GM19043 (cell line): ENCODE measurements around the gene NAP1L5.

ENCODE experiments used
- ATAC-seq: cut with Tn5 transposase; IDR thresholded peaks from one replicate; pipeline ENCODE4 v1.9.1; 2021; ENCODE audit warnings: low read depth; ENCODE audit not compliant: unreplicated experiment

Gene NAP1L5

DNA sequence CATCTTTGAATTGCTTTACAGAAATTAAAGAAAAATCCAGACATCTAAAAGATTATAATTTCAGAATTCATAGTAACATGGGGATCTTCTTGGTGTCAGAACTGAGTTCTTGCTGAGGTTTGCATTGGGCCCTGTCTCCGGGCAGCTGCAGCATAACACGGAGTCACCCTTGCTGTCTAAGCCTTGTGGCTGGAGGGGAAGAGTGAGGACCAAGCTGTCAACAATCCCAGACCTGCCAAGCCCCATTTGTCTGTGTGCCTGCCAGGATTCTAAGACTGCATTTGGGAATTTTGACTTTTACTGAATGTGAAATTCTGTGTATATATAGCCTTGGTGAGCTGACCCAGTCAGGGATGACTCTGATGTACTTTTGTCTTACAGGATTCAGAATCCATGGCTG lies 25.2 kb upstream of the NAP1L5 start:
- no peak for ATAC-seq

DNA sequence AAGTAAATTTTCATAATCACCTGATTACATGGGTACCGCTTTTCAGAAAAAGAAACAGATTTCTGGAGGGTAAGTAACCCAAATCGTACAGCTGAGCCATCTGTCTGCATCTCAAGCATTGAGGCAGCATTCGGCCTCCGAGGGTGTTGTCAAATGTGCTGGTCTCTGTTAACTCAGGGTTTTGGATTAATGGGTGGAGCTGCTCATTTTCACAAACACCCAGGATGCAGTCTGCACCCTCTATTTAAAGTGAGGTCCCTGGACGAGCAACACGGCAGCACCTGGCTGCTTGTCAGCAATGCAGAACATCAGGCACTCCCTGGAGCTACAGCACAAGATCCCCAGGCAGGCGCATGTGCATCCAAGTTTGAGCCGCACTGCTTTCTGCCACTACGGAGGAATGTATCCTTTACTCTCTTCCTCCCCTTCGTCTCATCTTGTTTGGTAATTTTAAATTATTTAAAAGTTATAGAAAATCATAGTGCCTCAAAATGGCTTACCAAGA lies 24.7 kb upstream of the NAP1L5 start:
- no peak for ATAC-seq

DNA sequence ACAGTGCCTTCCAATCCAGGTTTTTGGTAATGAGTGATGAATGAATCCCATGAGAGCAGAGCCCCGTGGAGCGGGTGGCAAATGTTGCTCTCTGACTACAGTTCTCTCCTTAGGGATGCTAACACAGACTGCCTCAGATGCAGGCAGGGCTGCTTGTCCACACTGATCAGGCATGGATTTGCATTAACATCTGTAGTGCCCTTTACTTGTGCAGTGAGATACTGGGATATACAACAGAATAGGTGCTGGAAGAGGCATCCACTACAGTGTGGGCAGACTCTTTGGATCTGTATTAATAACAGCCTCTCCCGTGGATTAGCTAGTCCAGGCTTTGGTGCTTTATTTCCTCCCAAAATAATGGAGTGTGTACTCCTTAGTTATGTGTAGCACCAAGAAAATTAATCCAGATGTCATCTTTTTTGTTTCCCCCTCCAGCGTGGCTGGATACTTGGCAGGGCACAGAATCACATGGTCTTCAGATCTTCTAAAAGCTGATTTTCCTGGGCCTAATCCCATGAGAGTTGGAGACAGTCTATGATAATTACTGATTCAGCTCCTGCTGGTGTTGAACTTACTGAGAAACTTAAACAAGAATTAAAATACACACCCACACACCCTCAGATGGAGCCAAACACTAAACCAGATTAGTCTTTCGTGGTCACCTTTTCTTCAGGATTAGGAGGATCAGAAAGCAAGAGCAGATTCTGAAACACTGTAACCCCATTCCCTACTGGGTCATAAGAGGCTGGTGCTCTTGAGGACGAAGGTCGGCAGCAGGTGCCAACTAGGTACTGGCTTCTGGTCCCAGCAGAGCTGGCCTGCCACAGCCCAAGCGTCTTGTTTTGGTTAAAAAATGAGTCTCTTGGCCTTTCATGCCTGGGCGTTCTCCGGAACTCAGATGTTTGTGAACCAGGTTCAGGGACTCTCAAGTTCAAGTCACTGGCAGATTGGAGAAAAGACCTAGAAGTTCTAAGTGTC lies 23.1 kb upstream of the NAP1L5 start:
- ATAC-seq: no peak

DNA sequence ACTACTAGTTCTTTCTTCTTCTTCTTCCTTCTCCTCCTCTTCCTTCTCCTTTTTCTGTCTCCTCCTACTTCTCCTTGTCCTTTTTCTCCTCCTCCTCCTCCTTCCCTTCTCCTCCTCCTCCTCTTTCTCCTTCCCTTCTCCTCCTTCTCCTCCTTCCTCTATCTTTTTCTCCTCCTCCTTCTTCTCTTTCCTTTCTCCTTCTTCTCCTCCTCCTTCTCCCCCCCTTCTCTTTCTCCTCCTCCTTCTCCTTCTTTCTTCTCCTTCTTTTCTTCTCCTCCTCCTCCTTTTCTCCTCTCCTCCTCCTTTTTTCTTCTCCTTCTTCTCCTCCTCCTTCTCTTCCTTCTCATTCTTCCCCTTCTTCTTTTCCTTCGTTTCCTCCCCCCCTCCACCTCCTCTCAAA lies 21.8 kb upstream of the NAP1L5 start:
- no peak for ATAC-seq

DNA sequence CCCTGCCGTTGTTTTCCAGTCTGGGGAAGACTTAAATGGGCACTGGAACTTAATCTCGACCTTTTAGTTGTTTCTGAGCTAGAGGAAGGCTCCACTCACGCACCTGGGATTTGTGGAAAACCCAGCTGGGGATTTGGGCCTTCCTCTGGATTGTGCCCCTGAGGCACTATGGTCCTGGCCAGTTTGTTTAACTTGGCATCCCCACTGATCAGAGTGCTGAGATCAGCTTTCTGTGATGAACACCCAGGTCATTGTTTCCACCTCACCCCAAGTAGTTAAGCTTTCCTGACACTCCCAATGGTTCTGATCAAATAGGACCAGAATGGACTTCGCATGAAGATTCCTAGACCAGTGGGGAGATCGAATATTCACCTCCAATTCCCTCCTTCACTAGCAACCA lies 20.5 kb upstream of the NAP1L5 start:
- no peak for ATAC-seq

DNA sequence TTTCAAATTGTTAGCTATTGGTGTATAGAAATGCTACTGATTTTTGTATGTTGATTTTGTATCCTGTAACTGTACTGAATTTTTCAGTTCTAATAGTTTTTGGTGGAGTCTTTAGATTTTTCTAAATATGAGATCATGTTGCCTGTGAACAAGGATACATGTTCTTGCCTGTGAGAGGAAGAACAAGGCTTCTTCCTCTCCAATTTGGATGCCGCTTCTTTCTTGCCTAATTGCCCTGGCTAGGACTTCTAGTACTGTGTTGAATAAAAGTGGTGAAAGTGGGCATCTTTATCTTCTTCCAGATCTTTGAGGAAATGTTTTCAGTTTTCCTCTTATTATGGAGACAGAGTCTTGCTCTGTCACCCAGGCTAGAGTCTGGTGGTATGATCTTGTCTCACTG lies 16.2 kb upstream of the NAP1L5 start:
- no peak for ATAC-seq

DNA sequence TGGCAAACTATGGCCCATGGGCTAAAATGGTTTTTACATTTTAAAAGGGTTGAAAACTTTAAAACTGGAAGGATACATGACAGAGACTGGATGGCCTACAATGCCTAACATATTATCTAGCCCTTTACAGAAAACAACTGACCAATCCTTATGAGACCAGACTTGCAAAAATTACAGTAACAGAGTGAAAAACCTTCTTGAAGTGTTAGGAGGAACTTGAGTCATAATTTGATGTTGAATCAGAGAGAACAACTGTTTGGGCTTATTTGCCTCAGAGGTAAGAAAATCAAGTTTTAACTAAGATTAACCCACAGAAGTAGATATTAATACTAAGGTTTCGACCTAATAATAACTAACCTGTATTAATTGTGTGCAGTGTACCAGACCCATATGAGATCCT lies 12.4 kb upstream of the NAP1L5 start:
- ATAC-seq: no peak

DNA sequence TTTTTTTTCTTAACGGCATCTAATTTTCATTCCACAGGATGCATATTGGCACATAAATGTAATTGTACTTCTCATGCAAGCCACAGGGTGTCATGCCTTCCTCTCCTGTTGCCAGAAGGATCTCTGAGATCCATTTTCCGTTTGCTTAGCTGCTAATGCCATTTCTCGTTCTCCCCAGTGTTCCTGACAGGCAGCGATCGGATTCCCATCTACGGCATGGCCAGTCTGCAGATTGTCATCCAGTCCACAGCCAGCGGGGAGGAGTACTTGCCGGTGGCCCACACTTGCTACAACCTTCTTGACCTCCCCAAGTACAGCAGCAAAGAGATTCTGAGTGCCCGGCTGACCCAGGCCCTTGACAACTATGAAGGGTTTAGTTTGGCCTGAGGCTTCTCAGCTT lies 8.9 kb upstream of the NAP1L5 start:
- ATAC-seq: no peak

DNA sequence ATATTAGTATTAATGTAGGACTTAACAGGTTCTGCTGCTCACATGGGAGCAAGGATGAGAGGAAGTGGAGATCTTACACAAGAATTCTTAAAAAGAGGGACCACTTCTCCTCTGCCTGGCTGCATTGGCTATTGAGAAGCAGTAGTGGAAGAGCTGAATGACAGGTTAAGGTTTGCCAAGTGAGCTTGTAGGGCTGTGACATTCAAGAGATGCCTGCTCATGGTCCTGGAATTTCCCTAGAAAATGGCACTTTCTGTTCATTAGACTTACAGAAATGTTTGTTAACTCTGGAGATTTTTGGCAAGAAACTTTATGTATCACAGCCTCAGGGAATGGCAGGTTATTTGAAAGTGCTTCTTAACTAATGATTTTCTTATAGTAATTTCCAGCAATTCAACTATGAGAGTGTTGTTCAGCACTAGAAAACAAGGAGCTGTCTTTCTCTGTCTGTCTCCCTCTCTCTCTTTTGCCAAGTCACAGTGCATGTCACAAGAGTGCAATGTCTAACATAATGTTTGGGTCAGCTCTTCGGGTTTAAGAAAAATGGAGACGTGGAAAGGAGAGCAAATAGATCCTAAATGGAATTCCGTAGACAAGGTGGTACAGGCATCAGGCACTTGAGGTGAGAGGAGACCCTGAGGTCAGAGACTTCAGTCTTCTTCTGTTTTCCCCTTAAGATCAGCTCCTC lies 8.3 kb upstream of the NAP1L5 start:
- no peak for ATAC-seq

DNA sequence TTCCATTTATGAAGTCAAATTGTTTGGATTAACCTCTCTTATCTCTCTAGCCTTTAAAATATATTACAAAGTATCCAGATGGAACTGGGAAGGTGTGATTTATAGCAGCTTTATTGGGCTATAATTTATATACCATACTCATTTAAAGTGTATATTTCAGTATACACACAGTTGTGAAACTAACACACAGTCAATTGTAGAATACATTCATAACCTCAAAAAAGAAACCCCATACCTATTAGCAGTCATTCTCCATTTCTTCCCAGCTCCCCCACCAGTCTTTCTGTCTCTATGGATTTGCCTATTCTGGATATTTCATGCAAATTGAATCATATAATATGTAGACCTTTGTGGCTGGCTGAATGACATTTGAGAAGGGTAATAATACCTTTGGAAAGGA lies 7.6 kb upstream of the NAP1L5 start:
- ATAC-seq: no peak

DNA sequence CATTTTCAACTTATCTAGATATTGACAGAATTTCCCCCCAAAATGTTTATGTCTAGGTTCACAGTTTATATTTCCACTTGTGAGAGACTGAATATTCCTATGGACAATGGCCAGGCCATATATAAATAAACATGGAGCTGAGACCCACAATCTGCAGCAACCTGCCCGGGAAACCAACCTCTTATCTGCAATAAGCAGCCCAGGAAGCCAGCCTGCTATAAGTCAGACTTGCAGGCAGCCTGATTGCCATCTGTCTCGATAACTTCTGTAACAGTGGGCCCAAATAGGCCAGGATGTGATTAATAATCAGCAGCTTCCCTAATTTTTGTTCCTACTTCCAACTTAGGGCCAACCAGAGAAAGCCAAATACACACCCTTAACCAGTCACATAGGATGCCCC lies 5.2 kb upstream of the NAP1L5 start:
- ATAC-seq: no peak

DNA sequence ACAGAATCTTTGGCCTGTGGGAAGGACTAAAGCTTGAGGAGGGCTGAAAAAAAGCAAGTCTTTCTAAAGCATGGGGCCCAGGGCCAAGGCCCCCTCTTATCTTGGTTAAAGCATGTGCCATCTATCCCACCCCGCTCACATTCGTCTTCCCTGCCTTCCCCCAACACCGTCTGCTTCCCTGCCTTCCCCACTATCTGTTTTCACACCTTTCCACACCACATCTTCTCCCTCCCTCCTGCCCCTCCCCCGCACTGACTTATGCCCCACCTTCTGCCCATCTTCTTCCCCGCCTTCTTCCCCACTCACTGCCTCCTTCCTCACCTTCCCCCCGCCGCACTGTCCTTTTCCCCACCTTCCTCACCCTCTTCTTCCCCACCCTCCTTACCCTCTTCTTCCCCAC lies 890 bp upstream of the NAP1L5 start:
- no peak for ATAC-seq

DNA sequence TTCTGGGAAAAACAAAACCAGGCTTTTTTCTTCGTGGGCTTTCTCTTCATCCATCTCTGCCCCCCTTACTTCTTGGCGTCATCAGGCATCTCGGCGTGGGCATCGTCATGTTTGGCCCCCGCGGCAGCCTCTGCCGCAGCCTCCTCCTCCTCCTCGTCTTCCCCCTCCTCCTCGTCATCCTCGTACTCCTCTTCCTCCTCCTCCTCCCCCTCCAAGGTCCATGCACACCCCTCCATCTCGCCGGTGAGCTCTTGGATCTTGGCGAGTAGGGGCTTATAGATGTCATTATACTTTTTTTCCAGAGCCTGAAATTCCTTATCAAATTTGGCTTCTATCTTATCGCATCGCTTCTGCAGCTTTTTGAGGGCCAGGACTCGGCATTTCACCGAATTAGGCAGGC lies 488 bp downstream of the NAP1L5 start:
- ATAC-seq: no peak

DNA sequence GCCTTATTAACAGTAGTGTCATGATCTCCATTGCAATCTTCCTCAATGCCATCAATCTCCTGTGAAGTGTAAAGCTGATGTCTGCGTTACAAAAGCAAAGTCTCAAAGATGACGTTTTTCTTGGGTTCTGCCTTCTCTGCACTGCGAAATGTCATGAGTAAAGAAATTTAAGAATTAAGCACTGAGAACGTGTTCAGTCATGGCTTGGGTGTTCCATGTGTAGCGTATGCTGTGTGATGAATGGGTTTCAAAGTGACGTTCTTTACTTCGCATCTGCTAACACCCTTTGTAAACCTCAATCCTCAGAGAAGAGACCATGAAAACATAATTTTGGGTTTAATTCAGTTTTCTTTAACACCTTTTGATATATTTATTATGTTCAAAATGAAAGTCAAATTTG lies 999 bp downstream of the NAP1L5 start:
- ATAC-seq: no peak

DNA sequence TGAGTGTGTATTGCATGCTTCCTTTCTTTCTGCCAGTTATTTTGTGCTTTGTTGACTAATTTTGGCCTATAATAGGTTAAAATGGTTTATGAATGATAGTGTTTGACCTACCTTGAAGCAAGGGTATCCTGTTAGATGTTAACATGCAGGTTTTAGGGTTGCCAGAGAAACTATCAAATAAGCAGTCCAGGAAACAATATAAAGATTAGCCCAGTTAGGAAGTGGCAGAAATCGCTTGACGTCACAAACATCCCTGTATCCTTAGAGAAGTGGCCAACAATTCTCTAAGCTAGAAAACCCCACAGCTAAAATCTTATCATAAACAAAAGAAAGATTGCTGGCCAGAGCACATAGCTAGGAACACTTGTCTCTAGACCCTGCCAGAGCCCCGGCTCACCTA lies 3.8 kb downstream of the NAP1L5 start:
- ATAC-seq: no peak

DNA sequence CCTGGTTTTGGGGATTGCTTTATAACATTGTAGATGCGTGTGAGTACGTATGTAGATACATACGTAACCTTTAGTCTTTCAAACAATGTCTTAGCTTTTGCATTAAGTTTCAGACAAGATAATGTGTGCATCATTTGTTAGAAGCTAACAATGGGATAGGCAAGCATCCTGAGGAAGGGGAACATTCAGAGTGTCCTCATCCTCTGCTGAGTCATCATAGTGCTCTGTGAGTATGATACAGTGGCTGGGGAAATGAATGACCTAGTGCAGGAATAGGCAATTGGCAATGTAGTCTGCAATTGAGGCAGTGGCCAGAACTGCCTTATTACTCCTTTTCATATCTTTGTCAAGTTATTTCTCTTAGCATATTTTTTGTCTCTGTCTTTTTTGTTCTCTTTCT lies 7.3 kb downstream of the NAP1L5 start:
- ATAC-seq: no peak

DNA sequence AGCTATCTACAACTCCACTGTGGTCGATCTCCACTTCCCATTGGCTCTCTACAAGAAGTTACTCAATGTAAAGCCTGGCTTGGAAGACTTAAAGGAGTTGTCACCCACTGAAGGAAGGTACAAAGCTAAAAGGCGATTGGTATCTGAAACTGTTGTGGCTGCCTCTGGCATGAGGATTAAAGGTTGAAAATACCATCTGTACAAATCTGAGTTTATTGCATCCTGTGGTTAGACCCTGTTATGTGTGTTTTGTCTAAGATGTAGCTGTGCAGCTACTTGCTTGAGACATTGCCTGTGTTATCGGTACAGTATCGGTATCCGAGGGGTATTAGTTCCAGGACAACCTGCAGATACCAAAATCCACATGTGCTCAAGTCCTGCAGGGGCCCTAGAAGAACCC lies 16.4 kb downstream of the NAP1L5 start:
- no peak for ATAC-seq

DNA sequence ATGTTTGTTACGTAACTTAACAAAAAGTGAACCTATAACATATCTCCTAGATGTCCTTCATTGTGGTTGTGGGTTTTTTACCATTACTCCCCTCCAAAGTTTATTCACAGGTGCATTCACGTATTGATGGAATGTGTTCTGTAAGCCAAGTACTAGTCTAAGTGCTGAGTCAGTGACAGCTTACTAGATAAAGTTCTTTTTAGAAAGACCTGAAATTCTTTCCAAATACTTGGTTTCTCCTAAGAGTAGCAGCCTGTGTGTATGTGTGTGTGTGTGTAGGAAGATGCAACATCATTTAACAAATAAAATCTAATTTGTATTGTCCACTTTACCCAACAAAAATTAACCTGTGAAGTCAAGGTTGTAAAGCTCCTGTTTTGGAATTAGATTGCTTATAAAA lies 22.1 kb downstream of the NAP1L5 start:
- ATAC-seq: no peak

DNA sequence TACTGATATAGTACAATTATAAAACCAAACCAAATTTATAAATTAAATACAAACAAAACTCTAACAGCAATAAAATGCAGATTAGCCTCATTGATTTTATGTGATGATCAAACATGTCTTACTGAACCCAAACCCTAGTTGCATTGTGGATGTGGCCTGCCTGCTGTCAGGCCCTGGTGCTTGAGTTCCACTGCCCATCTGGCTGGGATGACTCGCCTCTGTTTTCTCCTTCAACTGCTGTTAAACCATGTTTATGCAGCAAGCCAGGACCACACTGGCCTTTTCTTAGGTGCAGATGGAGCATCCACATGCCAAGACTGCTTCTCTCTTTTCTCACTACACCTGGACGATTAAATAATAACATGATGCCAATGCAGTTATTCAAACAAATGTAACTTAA lies 22.6 kb downstream of the NAP1L5 start:
- ATAC-seq: no peak

DNA sequence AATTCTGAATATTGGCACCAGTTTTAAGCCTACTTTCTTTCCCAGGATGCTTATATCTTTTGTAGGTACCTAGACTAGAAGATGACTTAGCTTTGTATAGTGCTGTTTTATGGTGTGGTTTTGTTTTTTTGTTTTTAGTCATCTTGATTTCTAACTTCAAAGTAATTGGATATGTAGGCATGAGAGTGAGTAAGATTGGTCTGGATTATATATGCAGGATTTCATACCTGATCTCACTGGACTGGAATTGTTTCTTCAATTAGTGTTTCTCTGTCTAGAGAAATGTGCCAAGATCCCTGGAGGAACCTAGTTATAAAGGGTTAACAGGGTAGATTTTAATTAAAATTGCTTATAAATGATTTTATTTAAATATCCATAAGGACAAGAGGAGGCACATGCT lies 23.1 kb downstream of the NAP1L5 start:
- no peak for ATAC-seq

DNA sequence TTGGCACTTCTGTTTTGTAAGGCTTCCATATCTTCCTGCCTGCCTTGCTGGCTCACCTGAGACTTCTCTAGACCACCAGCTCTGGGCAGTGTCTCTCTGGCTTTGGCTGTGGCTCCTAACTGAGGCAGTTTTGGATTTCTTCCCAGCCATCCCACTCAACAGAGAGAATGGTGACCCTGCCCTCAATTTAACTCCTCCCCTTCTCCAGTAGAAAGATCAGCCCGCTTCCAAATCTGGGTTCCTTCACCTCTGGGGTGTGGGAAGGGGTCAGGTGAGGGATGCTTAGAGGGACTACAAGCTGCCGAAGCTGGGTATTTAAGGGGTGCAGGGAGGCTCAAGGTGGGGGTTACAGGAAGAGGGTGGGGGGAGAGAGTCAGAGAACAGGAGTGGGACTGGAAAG lies 23.7 kb downstream of the NAP1L5 start:
- ATAC-seq: no peak

DNA sequence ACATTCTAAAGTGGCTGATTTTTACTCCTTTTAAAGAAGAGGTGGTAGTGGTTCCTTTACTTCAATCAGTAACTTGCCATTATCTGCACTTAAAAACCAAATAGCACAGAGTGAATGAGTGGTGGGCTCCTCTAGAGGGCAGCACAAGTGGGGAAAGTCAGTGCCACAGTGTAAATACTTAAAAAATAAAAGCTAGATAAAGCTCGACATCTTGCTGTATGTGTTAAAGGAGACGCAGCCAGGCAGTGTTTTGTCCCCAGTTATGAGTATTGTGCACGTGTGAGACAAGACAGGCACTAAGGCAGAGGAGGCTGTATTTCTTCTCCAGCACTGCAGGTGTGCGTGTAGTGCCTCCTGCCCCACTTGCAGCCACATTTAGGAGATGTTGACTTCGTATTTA lies 24.6 kb downstream of the NAP1L5 start:
- peak; percentile 78 for ATAC-seq
